HFFc6 (cell line): ENCODE data around the gene ADH7. TPM values are rescaled to one million over a fixed set of nuclear protein-coding genes. Genes with fewer than 3 reads are reported as not detected.
A peak's percentile ranks its signal among the peaks of the same experiment; 100 is the strongest.

Experiments
- DNase-seq: peaks from one replicate; pipeline ENCODE4 v3.0.0-alpha.2; 2018
- H3K27ac Mint-ChIP-seq: 2 replicates; pipeline ENCODE4 v1.8.0; 2020; ENCODE audit warnings: mild to moderate bottlenecking, mixed read lengths
- H3K27me3 Mint-ChIP-seq: 2 replicates; pipeline ENCODE4 v1.8.0; 2021; ENCODE audit warnings: mild to moderate bottlenecking, moderate library complexity, mixed read lengths; ENCODE audit not compliant: insufficient read depth
- H3K36me3 Mint-ChIP-seq: 2 replicates; pipeline ENCODE4 v1.8.0; 2021; ENCODE audit warnings: low read depth, mixed read lengths
- H3K4me1 Mint-ChIP-seq: 2 replicates; pipeline ENCODE4 v1.8.0; 2020; ENCODE audit warnings: low read depth, mixed read lengths
- H3K4me3 Mint-ChIP-seq: 2 replicates; pipeline ENCODE4 v1.8.0; 2020; ENCODE audit warnings: mild to moderate bottlenecking, moderate library complexity, mixed read lengths
- H3K9me3 Mint-ChIP-seq: 2 replicates; pipeline ENCODE4 v1.8.0; 2020; ENCODE audit warnings: mild to moderate bottlenecking, mixed read lengths
- total RNA-seq, 6 experiments: library from RNA; stranded (reverse); fragmentation: NEBNext Ultra II Directional; extraction: Animal tissue kit (Norgen Biotek cat#: 25700); gene quantifications; 2 replicates in 1 of 6; 3 replicates in 5 of 6; pipeline ENCODE4 v1.2.3, GENCODE V29; 2021
- TF ChIP-seq, protein P1 (sequence below): fragments of 200-600 bp; sonication (generic); IDR thresholded peaks from 2 replicates; pipeline ENCODE4 v1.5.0; 2021; ENCODE audit warnings: antibody characterized with exemption, mild to moderate bottlenecking

Gene ADH7
- total RNA-seq, 6 experiments from 2014 or later, result not detected

DNA sequence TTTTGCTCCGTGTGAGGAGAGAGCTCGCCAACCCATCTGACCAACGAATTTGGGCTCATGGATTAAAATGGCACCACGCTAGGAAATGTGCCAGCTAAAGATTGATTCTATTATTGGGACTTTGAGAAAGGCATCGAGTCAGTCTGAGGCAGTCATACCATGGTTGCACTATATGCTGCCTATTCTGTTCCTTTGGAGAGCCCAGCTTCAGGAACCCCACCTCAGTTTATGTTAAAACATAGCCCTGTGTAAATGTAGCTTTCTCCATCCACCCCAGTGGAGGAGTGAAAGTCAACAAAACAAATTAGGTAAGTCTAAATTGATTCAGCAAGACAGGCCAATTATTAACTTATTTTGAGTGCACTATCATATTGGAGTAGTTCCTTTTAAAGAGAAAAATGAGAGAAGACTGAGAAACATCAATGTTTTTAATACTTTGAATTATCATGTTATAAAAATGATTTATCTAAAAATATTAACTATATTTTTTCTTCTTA is 24.5 kb upstream of the ADH7 start:
- no peaks in the 10 kb centered on the region for H3K4me1 Mint-ChIP-seq
- H3K9me3 Mint-ChIP-seq, result no peaks in the 10 kb centered on the region
- H3K36me3 Mint-ChIP-seq, result no peaks in the 10 kb centered on the region
- no peak for DNase-seq
- TF ChIP-seq, protein P1, sequence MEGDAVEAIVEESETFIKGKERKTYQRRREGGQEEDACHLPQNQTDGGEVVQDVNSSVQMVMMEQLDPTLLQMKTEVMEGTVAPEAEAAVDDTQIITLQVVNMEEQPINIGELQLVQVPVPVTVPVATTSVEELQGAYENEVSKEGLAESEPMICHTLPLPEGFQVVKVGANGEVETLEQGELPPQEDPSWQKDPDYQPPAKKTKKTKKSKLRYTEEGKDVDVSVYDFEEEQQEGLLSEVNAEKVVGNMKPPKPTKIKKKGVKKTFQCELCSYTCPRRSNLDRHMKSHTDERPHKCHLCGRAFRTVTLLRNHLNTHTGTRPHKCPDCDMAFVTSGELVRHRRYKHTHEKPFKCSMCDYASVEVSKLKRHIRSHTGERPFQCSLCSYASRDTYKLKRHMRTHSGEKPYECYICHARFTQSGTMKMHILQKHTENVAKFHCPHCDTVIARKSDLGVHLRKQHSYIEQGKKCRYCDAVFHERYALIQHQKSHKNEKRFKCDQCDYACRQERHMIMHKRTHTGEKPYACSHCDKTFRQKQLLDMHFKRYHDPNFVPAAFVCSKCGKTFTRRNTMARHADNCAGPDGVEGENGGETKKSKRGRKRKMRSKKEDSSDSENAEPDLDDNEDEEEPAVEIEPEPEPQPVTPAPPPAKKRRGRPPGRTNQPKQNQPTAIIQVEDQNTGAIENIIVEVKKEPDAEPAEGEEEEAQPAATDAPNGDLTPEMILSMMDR, result no peak
- no peak overlapping the region for H3K4me3 Mint-ChIP-seq
- H3K27me3 Mint-ChIP-seq, result no peaks in the 10 kb centered on the region
- H3K27ac Mint-ChIP-seq, result no peak overlapping the region

DNA sequence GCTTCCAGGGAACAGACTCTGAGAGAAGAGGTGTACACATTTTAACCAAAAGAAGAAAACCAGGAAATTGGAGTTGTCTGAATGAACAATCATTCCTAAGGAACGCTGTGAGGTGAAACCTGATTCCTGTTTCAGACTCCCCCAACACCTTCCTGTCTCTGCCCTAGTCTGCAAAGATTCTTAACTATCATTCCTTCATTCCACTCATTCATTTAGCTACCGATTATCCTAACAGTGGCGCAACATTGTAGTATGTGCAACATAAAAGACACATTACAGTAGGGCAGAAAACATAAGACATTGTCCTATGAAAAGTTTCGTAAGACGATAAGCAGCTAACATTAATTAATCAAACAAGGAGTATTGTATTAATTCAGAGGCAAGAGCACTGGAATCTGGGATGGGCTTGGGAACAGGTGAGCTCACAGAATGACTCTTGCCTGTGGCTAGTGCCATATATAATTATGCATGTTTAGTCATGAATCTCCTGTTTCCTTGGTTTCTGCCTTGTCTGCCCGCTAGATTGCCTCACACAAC is 23.8 kb upstream of the ADH7 start:
- TF ChIP-seq, protein P1, result no peak
- H3K36me3 Mint-ChIP-seq, result no peaks in the 10 kb centered on the region
- H3K4me1 Mint-ChIP-seq, result no peaks in the 10 kb centered on the region
- no peak overlapping the region for H3K27ac Mint-ChIP-seq
- no peaks in the 10 kb centered on the region for H3K27me3 Mint-ChIP-seq
- no peak for DNase-seq
- no peak overlapping the region for H3K4me3 Mint-ChIP-seq
- no peaks in the 10 kb centered on the region for H3K9me3 Mint-ChIP-seq

DNA sequence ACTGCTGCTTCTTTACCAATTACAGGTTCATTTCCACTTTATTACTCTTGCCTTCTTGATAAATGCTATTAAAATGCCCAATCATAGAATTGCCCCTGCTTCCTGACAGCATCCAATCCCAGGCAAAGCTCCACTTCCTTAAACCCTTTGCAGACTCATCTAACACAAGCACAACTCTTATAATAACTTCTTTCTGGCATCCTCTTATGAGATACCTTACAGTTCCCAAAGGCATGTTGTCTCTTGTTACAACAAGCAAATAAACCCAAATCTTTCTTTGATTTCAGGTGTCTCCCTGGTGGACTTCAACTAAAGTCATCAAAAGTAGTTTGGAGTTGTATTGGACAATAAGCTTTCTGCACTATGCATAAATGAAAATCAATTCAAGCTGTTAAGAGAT is 22.5 kb upstream of the ADH7 start:
- H3K27me3 Mint-ChIP-seq, result peaks cover 2% of the 10 kb centered on the region; the same call in 1 of the 2 replicates
- no peaks in the 10 kb centered on the region for H3K36me3 Mint-ChIP-seq
- H3K27ac Mint-ChIP-seq, result no peak overlapping the region
- H3K4me3 Mint-ChIP-seq, result no peak overlapping the region
- no peaks in the 10 kb centered on the region; the same call in 1 of the 2 replicates for H3K9me3 Mint-ChIP-seq
- H3K4me1 Mint-ChIP-seq, result no peaks in the 10 kb centered on the region
- no peak for DNase-seq
- TF ChIP-seq, protein P1, result no peak

DNA sequence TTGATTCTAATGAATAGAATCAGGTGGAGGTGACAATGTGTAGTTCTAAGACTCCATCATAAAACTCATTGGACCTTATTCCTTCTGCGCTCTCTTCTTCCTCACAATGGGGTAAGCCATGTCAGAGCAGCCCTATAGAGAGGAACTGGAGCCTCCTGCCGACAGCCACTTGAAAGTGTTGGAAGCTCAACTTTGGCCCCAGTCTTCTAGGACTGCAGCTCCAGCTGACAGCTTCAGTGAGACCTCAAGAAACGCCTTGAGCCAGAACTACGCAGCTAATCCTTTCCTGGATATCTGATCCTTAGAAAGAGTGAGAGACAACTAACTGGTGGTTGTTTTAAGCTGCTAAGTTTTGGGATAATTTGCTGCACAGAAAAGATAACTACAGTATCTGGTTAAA is 22.1 kb upstream of the ADH7 start:
- no peaks in the 10 kb centered on the region for H3K4me1 Mint-ChIP-seq
- peaks cover 2% of the 10 kb centered on the region; the same call in 1 of the 2 replicates for H3K27me3 Mint-ChIP-seq
- TF ChIP-seq, protein P1, result peak; percentile 29; the same call in 1 of the 2 replicates
- no peaks in the 10 kb centered on the region for H3K36me3 Mint-ChIP-seq
- no peaks in the 10 kb centered on the region; the same call in 1 of the 2 replicates for H3K9me3 Mint-ChIP-seq
- H3K4me3 Mint-ChIP-seq, result no peak overlapping the region
- no peak for DNase-seq
- no peak overlapping the region for H3K27ac Mint-ChIP-seq

DNA sequence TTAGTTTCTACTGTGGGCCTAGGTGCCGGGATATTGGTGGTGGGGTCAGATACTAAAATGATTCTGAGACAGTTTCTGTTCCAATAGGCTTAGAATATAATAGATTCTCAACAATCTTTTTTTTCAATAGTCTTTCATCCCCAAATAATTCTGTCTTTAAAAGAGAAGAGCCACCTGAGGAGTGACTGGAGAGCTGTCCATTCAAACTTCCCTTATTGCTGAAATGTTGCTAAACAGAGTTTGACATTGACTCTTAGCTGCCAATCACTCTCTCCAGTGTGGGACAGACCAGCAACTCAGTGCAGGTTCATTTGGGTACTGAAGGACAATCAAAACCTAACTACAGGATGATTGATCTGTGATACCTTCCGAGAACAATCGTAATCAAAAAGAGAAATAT is 12.4 kb upstream of the ADH7 start:
- Mint-ChIP-seq H3K9me3 (peaks cover 10% of the 10 kb centered on the region), H3K36me3 (no peaks in the 10 kb centered on the region), H3K27ac (no peak overlapping the region), H3K4me1 (no peaks in the 10 kb centered on the region), H3K4me3 (no peak overlapping the region), H3K27me3 (0 out of 2 replicates have a peak, but pooled peaks cover 2% of the 10 kb centered on the region)
- DNase-seq, result no peak
- TF ChIP-seq, protein P1, result no peak
